ACC112 (cell line): ENCODE results near the gene TRABD2B.

Experiments used
- H2AFZ ChIP-seq: fragments of 200-600 bp; sonication (generic); one replicate; pipeline ENCODE4 v1.6.0; 2017; ENCODE audit warnings: antibody characterized with exemption, low read length; ENCODE audit not compliant: unreplicated experiment
- H3K27ac ChIP-seq: fragments of 200-600 bp; sonication (generic); 2 replicates; pipeline ENCODE4 v1.5.1; 2014; ENCODE audit warnings: low read depth, mild to moderate bottlenecking, antibody characterized with exemption, low read length, moderate library complexity
- H3K27me3 ChIP-seq: fragments of 200-600 bp; sonication (generic); 2 replicates; pipeline ENCODE4 v1.6.1; 2014; ENCODE audit warnings: mild to moderate bottlenecking, antibody characterized with exemption, low read length, moderate library complexity, mixed read lengths; ENCODE audit not compliant: insufficient read depth
- H3K36me3 ChIP-seq: fragments of 200-600 bp; sonication (generic); 2 replicates; pipeline ENCODE4 v1.6.1; 2016; ENCODE audit warnings: mild to moderate bottlenecking, antibody characterized with exemption, low read length, moderate library complexity, mixed read lengths; ENCODE audit not compliant: insufficient read depth
- H3K4me1 ChIP-seq: fragments of 200-600 bp; sonication (generic); one replicate; pipeline ENCODE4 v1.6.1; 2016; ENCODE audit warnings: low read length, mixed read lengths; ENCODE audit not compliant: insufficient read depth, unreplicated experiment, control insufficient read depth
- H3K4me3 ChIP-seq: fragments of 200-600 bp; sonication (generic); 2 replicates; pipeline ENCODE4 v1.5.1; 2014; ENCODE audit warnings: mild to moderate bottlenecking, low read depth, low read length
- H3K79me2 ChIP-seq: fragments of 200-600 bp; sonication (generic); one replicate; pipeline ENCODE4 v1.6.0; 2016; ENCODE audit warnings: low read length; ENCODE audit not compliant: control insufficient read depth, unreplicated experiment, insufficient read depth

Gene TRABD2B

GRCh38 chr1:47890779-47891178, 106.4 kb downstream of the TRABD2B start:
- no peaks in the 10 kb centered on the region for H3K36me3 ChIP-seq
- peaks cover 10% of the 10 kb centered on the region for H3K4me1 ChIP-seq

GRCh38 chr1:47888294-47888629, 108.9 kb downstream of the TRABD2B start:
- Histone ChIP-seq H3K36me3 (no peaks in the 10 kb centered on the region), H3K27me3 (no peaks in the 10 kb centered on the region), H3K27ac (no peak overlapping the region), H2AFZ (no peak overlapping the region), H3K4me1 (no peaks in the 10 kb centered on the region), H3K79me2 (no peaks in the 10 kb centered on the region), H3K4me3 (no peak overlapping the region)

More at GRCh38 chr1:47890779-47891178, 106.4 kb downstream of the TRABD2B start:
- H2AFZ ChIP-seq: no peak overlapping the region
- H3K4me3 ChIP-seq: no peak overlapping the region
- no peaks in the 10 kb centered on the region for H3K27me3 ChIP-seq
- no peaks in the 10 kb centered on the region for H3K79me2 ChIP-seq
- no peak overlapping the region for H3K27ac ChIP-seq

GRCh38 chr1:47887475-47888293, 109.5 kb downstream of the TRABD2B start:
- Histone ChIP-seq H3K27me3 (no peaks in the 10 kb centered on the region), H3K4me1 (no peaks in the 10 kb centered on the region), H3K36me3 (no peaks in the 10 kb centered on the region), H3K27ac (no peak overlapping the region), H3K79me2 (no peaks in the 10 kb centered on the region), H3K4me3 (no peak overlapping the region), H2AFZ (no peak overlapping the region)

DNA sequence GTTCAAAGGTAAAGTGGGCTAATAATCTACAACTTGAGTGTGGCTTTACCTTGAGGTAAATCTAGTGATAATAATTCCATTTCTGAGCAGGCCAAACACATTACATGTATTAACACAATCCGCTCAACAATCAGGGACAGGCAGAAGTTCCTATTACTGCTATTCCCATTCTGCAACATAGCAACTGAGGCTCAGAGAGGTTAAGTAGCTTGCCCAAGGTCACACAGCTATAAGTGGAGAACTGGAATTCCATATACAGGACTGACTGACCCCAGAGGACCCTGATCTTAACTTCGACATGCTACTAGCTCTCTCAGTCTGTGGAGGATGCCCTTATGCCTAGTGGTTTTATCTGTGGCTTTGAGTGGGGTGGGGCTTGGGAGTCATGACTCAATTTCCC, 110.1 kb downstream of the TRABD2B start:
- H3K4me3 ChIP-seq: no peak overlapping the region
- H2AFZ ChIP-seq: no peak overlapping the region
- no peak overlapping the region for H3K27ac ChIP-seq
- H3K36me3 ChIP-seq: no peaks in the 10 kb centered on the region
- H3K79me2 ChIP-seq: no peaks in the 10 kb centered on the region
- no peaks in the 10 kb centered on the region for H3K27me3 ChIP-seq
- H3K4me1 ChIP-seq: no peaks in the 10 kb centered on the region

DNA sequence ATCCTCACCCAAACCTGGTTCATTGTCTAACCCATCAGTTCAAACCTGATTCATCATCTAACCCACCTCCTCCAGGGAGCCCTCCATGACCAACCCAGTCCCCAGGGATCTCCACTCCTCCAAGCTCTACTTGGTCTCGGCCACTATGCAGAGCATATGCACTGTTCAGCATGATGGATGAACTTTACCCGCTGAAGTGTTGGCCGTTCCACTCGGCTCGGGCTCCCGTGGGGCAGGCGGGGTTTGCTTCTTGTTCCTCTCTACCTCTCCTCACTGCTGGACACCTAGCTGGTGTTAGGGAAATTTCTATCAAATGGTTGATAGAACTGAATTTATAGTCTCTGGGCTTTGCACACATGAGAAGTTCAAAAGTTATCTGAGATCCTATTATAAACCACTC, 111.0 kb downstream of the TRABD2B start:
- Histone ChIP-seq H3K36me3 (no peaks in the 10 kb centered on the region), H2AFZ (no peak overlapping the region), H3K27ac (no peak overlapping the region), H3K79me2 (no peaks in the 10 kb centered on the region), H3K4me3 (no peak overlapping the region), H3K4me1 (no peaks in the 10 kb centered on the region), H3K27me3 (no peaks in the 10 kb centered on the region)

GRCh38 chr1:47885062-47885830, 111.9 kb downstream of the TRABD2B start:
- no peaks in the 10 kb centered on the region for H3K4me1 ChIP-seq
- H3K79me2 ChIP-seq: no peaks in the 10 kb centered on the region
- no peak overlapping the region for H3K4me3 ChIP-seq
- no peak overlapping the region for H2AFZ ChIP-seq
- H3K36me3 ChIP-seq: no peaks in the 10 kb centered on the region
- H3K27ac ChIP-seq: no peak overlapping the region
- no peaks in the 10 kb centered on the region for H3K27me3 ChIP-seq

DNA sequence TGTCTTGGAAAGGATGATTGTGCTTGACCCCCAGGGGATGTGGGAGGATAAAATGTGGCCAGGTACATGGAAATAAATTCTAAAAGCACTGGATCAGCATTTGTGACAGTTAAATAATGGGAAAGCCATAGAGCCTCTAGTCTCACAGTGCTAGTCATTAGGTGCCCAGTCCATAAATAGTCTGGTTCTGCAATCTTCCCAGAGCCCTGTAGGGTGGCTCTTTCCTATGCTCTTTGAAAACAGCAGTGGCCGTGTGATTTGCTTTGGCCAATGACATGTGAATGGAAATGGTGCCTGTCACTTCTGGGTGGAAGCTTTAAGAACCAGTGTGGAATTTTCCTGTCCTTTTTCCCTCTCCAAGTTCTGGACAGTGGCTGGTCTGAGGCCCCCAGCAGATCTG, 113.2 kb downstream of the TRABD2B start:
- Histone ChIP-seq H3K4me3 (no peak overlapping the region), H3K79me2 (no peaks in the 10 kb centered on the region), H3K36me3 (no peaks in the 10 kb centered on the region), H3K27ac (no peak overlapping the region), H3K4me1 (no peaks in the 10 kb centered on the region), H3K27me3 (no peaks in the 10 kb centered on the region), H2AFZ (no peak overlapping the region)

- Histone ChIP-seq H3K4me1 (no peaks in the 10 kb centered on the region), H3K27ac (no peak overlapping the region), H3K4me3 (no peak overlapping the region), H3K79me2 (no peaks in the 10 kb centered on the region), H2AFZ (no peak overlapping the region), H3K36me3 (no peaks in the 10 kb centered on the region), H3K27me3 (no peaks in the 10 kb centered on the region)
Measured at GRCh38 chr1:47881505-47882442, 115.4 kb downstream of the TRABD2B start.

DNA sequence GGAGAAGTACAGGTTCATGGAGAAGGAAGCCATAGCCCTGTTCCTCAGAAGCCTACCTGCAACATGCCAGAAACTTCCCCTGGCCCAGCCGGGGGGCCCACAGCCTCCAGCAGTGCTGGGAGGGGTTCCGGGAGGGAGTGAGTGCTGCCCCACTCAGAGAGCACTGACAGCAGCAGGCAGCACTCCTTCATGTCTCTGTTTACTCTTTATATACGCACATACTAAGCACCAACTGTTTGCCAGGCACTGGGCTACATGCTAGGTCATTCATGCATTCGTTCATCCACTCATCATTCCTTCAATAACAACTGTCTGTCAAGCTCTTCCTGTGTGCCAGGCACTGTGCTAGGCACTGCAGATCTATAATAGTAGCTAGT, 120.6 kb downstream of the TRABD2B start:
- Histone ChIP-seq H2AFZ (no peak overlapping the region), H3K36me3 (no peaks in the 10 kb centered on the region), H3K27ac (no peak overlapping the region), H3K79me2 (no peaks in the 10 kb centered on the region), H3K4me3 (no peak overlapping the region), H3K4me1 (no peaks in the 10 kb centered on the region), H3K27me3 (no peaks in the 10 kb centered on the region)

DNA sequence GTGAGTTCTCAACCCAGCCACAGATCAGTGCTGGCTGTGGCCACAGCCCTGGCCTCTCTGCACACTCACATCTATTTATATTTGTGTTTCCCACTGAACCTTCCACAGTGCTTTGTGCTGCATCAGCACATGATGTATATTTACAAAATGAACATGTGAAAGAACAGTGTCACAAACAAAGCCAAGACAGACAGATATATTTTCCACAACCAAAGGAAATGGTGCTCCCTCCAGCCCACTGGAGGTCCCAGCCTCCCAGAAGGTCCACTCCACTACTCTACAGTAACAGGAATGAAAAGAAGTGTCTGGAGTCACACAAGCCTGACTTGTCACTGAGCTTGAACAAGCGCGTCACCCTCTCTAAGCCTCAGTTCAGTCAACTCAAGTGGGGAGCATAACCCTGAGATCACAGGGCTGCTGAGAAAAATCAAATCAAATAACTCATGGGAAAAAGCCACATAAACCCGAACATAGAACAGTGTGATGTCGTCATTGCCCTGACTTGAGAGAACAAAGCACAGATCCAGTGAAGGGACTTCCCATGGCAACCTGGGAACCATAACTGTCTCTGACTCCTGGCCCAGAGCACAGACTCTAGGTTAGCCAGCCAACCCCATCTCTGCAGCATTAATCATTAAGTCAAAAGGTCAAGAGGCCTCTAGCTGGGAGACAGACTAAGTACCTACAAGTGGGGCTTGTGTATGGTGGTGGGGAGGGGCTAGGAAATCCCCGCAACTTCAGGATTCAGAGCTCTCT, 121.2 kb downstream of the TRABD2B start:
- H3K4me1 ChIP-seq: no peaks in the 10 kb centered on the region
- no peaks in the 10 kb centered on the region for H3K36me3 ChIP-seq
- H3K27me3 ChIP-seq: no peaks in the 10 kb centered on the region
- no peak overlapping the region for H3K27ac ChIP-seq
- no peak overlapping the region for H3K4me3 ChIP-seq
- no peaks in the 10 kb centered on the region for H3K79me2 ChIP-seq
- H2AFZ ChIP-seq: no peak overlapping the region
